K562 (cell line): ENCODE measurements around the gene SLC44A1. TPM values are rescaled to one million over a fixed set of nuclear protein-coding genes. Genes with fewer than 3 reads are reported as not detected.

Experiments
- CBX2 ChIP-seq: fragments of 200-600 bp; sonication (generic); IDR thresholded peaks from one replicate; pipeline ENCODE4 v1.6.1; 2012; ENCODE audit warnings: mild to moderate bottlenecking, low read length, inconsistent platforms; ENCODE audit not compliant: insufficient read depth, poor library complexity, severe bottlenecking
- PTBP1 ChIP-seq: fragments of 200-400 bp; formaldehyde crosslinking; IDR thresholded peaks from 2 replicates; pipeline ENCODE4 v1.6.1; 2017; ENCODE audit warnings: low read depth, low read length
- polyA plus RNA-seq, 8 experiments: library from polyadenylated mRNA; depleted of rRNA in 4 of 8; stranded (reverse) in 5 of 8; unstranded in 3 of 8; fragments of >200 nt; fragmentation: Nextera tagmentation in 2 of 8; fragmentation: Illumina TruSeq in 1 of 8; extraction: Ambion mirVana in 2 of 8; extraction: Trizol in 1 of 8; gene quantifications; 2 replicates each; pipeline versions ENCODE4 v1.2.1 to v1.2.3, GENCODE V29; 2011 to 2014; ENCODE audit warnings: inconsistent platforms in 1 of 8, missing spikeins in 1 of 8
- total RNA-seq, 7 experiments: library from RNA; depleted of rRNA in 6 of 7; stranded (reverse); fragments of >200 nt in 6 of 7; fragmentation: Illumina TruSeq in 2 of 7; extraction: Trizol in 2 of 7; gene quantifications; 2 replicates each; pipeline versions ENCODE4 v1.2.1 to v1.2.3, GENCODE V29; 2011 to 2021; ENCODE audit warnings: low replicate concordance in 1 of 7
- TF ChIP-seq, protein P1 (sequence below): fragments of 450-650 bp; IDR thresholded peaks from 2 replicates; pipeline ENCODE4 v1.6.1; 2016; ENCODE audit warnings: low read depth

The SLC44A1 gene
- total and polyA plus RNA-seq, 9 of the 15 experiments (the other 6 are each of a cell fraction or from before 2014, with no cell fraction given): 0.11 to 0.59 (median 0.30) TPM

GRCh38 chr9:105346273-105346672 is 101.8 kb downstream of the SLC44A1 start (continued):
- TF ChIP-seq, protein P1, sequence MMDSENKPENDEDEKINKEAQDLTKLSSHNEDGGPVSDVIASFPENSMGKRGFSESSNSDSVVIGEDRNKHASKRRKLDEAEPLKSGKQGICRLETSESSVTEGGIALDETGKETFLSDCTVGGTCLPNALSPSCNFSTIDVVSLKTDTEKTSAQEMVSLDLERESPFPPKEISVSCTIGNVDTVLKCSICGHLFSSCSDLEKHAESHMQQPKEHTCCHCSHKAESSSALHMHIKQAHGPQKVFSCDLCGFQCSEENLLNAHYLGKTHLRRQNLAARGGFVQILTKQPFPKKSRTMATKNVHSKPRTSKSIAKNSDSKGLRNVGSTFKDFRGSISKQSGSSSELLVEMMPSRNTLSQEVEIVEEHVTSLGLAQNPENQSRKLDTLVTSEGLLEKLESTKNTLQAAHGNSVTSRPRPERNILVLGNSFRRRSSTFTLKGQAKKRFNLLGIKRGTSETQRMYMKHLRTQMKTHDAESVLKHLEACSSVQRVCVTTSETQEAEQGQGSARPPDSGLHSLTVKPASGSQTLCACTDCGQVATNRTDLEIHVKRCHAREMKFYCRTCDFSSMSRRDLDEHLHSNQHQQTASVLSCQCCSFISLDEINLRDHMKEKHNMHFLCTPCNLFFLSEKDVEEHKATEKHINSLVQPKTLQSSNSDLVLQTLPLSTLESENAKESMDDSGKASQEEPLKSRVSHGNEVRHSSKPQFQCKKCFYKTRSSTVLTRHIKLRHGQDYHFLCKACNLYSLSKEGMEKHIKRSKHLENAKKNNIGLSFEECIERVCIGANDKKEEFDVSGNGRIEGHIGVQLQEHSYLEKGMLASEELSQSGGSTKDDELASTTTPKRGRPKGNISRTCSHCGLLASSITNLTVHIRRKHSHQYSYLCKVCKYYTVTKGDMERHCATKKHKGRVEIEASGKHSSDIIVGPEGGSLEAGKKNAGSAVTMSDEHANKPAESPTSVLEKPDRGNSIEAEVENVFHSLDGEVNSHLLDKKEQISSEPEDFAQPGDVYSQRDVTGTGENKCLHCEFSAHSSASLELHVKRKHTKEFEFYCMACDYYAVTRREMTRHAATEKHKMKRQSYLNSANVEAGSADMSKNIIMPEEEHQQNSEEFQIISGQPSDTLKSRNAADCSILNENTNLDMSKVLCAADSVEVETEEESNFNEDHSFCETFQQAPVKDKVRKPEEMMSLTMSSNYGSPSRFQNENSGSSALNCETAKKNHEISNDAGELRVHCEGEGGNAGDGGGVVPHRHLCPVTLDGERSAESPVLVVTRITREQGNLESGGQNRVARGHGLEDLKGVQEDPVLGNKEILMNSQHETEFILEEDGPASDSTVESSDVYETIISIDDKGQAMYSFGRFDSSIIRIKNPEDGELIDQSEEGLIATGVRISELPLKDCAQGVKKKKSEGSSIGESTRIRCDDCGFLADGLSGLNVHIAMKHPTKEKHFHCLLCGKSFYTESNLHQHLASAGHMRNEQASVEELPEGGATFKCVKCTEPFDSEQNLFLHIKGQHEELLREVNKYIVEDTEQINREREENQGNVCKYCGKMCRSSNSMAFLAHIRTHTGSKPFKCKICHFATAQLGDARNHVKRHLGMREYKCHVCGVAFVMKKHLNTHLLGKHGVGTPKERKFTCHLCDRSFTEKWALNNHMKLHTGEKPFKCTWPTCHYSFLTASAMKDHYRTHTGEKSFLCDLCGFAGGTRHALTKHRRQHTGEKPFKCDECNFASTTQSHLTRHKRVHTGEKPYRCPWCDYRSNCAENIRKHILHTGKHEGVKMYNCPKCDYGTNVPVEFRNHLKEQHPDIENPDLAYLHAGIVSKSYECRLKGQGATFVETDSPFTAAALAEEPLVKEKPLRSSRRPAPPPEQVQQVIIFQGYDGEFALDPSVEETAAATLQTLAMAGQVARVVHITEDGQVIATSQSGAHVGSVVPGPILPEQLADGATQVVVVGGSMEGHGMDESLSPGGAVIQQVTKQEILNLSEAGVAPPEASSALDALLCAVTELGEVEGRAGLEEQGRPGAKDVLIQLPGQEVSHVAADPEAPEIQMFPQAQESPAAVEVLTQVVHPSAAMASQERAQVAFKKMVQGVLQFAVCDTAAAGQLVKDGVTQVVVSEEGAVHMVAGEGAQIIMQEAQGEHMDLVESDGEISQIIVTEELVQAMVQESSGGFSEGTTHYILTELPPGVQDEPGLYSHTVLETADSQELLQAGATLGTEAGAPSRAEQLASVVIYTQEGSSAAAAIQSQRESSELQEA: no peak
- TF ChIP-seq PTBP1 (no peak), CBX2 (no peak)
